Hematopoietic multipotent progenitor cell treated with erythropoietin and hydrocortisone succinate and interleukin-3 and kit ligand, for 15 days (in vitro differentiated cells): Measurements from ENCODE around the gene IL1RAP.
A peak's percentile ranks its signal among the peaks of the same experiment; 100 is the strongest.

Experiments
- DNase-seq: peaks from one replicate; pipeline ENCODE4 v3.0.0-alpha.2; 2015; ENCODE audit warnings: low spot score

Gene IL1RAP

DNA sequence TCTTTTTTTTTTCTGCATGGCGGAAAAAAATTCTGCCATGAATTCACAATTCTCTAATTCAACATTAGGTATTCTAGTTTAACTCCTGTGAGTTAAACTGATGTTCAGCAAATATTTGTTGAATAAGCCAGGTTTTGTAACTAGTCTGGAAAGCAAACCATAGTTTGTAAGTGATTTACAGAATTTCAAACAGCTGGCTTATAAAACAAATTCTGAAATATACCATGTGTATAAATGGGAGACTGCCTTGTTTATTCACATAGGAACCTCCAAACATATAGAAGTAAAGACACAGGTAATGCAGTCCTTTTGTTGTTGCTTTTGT, 101.1 kb downstream of the IL1RAP start:
- DNase-seq, result no peak

DNA sequence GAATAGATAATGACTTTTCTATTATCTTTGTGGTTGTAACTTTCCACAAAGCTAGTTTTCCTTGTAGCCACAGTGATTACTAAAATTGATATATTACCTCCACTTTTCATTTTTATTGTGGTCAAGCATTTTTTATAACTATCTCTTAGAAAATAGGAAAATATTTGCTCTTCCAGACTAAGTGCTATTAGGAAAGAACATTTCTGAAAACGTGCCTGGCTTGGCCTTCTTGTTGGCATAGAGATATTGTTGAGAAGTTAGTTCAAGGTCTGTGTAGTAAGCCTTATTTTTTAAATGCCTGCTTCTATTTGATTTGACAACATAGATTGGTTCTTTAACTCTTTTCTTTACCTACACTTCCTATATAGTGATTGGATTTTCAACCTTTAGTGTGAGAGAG, 101.7 kb downstream of the IL1RAP start:
- DNase-seq, result no peak

DNA sequence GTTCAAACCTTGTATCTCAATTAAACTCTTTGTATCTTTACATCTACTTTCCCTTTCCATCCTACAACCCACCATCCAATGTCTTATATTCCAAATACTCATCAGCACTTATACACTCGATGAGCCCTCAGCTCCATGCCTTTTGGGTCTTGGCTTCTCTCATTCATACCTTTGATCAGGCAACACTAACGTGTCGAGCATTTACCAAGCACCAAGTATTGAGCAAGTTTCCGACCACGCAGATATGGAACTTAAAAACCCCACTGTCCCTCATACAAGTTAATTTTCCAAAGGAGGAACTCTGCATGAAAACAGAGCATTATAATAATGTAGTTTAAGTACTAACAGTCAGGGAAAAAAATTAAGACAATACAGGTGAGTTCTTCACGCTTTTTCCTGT, 102.8 kb downstream of the IL1RAP start:
- no peak for DNase-seq

DNA sequence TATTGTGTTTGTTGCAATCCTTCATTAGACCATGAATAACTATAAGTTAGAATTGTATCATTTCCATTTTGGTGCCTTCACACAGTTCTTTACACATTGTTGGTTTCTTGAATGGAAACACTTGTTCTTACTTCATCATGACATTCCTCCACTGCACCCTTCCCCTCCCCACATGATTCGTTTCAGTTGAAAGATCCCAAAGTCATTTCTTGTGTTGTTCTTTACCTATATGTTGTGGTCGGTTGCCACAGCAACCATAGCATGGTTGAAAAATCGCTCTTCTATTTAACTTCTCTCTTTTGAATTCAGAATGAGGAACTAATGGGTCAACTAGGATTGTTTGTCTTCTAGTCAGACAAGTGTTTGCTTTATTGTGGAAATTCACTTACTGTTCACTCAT, 103.3 kb downstream of the IL1RAP start:
- DNase-seq, result no peak

DNA sequence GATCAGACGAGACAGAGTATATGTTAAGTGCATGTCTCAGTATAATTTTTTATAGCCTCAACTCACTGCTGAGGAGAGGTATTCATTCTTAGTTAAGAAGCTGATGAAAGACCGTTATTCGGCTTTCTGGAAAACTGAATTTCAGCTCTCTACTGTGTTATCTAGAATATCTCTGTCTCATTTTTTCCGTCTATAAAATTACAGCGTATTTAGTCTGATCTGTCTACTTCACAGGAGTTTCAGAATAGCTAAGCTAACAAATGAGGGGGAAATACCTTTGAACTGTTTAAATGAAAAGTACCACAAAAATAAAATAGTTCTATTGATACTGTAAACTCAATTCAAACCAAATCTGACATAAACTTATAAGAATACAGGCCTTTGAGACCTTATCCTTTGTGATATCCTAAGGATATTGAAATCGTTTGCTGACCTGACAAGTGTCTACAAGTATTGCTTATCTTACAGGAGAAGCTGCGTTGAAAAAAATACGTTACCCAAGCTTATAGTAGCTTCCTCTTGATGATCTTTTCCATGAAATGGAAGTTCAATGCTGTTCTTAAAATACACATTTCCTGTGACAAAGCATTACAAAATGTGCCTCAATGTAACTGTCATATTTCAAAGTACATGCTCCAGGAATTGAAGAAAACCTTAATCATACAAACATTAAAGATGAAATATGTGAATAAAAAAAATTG, 104.6 kb downstream of the IL1RAP start:
- peak; percentile 2 for DNase-seq

DNA sequence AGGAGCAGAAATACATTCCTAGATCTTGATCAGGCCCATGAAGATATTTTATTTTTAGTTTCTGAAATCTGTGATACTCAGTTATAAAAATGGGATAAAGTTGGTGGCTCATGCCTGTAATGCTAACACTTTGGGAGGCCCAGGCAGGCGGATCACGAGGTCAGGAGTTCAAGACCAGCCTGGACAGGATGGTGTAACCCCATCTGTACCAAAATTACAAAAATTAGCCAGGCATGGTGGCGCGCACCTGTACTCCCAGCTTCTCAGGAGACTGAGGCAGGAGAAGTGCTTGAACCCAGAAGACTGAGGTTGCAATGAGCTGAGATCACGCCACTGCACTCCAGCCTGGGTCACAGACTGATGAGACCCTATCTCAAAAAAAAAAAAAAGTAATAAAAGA, 105.5 kb downstream of the IL1RAP start:
- DNase-seq, result no peak

DNA sequence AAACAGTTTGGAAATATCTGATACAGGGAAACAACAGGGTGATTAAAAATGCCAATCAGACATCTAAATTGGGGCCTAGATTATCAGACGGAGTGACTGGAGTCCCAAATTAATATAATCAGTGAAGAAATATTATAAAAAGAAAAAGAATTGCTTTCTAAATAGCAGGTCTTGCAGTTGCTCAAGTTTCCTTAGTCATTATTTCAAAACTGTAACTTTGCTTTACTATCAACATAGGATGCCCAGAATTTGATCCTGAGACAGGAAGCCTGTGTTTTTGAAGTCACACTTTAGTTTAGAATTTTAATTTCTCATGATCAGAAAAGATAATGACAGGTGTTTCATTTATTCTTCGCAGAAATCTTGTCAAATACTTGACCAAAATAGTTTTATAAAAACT, 105.9 kb downstream of the IL1RAP start:
- DNase-seq, result no peak

DNA sequence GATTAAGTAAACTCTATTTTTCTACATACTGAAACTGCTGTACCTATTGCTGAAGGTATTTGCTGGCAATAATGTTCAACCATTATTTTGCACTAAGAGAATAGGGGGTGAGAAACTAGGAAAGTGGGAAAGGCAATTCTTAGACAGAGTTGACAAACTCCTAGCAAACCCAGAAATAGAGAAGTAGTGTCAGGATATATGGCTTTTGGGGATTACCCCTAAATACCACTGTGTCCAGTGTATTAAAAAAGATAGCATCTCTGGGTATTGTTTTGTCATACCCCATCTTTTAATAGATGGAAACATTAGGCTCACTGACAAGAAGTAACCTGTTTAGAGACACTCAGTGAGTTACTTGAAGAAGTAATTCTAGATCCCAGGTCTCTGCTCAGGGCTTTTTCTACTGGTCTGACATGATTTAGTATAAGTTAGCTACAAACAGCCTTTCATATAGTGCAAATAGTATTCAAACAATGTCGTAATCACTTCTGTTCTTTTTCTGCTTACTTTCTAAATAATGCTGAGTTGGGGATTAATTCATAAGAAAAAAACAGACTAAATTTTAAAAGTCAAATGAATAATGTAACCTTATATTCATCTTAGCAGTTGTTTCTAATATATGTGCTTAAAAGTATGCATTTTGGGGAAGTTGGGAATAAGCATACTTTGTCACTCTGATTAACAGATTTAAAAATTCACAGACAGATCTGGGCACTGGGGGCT, 107.2 kb downstream of the IL1RAP start:
- no peak for DNase-seq

DNA sequence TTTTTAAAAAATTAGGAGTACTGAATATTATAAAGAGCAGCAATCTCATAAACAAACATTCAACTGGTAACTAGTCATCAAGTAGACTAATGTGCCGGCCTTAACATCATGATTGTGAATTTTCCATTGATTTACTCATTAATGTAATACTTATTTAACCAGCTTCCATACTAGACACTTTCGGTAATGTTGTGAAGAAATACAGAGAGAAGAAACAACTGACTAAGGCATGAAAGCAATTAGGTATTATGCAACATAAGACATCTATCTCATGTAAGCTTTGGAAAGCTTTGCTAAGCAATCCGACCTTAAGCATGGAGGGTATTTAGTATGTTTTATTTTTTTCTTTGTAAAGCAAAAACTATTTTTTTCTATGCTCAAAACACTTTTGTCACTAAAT, 108.0 kb downstream of the IL1RAP start:
- no peak for DNase-seq

DNA sequence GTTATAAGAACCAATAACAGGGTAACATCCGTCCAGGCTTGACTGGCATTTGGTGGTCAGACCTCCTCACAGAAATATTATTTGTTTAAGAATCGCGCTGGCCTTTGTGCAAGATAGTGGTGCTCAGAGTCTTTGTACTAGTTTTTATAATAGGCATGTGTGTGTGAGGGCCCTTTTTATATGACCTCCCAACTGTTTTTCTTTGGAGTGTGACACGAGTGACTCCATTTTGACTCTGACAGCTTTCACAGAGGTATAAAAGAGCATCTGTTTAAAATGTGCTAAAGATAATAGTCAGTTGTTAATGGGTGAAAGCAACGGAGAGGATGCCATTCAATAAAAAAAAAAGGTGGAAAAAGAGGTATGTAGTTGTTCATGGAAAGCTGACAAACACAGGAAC, 110.4 kb downstream of the IL1RAP start:
- DNase-seq, result no peak

DNA sequence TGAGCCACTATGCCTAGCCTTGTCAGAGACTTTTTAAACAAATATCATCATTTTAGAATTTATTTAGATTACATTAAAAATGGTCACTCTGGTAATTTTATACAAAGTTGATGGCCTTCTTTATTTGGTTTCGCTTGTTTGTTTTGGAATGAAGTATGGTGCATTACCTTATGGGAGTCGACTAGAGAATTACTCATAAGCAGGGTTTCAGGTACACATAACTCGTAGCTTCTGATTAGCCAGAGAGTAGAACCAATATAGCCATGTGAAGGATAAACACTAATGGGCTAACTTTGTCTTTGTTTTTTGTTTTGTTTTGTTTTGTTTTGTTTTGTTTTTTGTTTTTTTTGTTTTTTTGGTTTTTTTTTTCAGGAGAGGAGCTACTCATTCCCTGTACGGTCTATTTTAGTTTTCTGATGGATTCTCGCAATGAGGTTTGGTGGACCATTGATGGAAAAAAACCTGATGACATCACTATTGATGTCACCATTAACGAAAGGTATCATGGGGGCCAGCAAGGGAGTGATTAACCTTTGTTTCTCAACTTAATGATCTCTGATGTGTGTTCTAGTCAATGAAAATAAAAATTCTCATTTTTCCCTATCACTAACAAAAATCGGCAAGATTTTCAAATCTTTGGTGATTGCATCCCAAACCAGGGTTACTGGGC, 113.2 kb downstream of the IL1RAP start:
- DNase-seq, result no peak

DNA sequence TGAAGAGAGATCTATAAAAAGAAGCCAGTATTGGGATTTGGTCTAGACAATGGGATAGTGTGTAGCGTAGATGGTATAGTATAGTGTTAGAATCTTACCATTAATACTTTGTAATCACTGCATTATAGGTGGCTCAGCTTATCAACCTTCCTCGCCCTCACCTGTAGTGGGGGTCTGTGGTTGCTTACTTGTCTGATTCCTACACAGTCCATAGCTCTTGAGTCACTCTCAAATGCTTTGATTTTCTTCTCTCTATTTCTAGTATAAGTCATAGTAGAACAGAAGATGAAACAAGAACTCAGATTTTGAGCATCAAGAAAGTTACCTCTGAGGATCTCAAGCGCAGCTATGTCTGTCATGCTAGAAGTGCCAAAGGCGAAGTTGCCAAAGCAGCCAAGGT, 115.2 kb downstream of the IL1RAP start:
- DNase-seq, result no peak

DNA sequence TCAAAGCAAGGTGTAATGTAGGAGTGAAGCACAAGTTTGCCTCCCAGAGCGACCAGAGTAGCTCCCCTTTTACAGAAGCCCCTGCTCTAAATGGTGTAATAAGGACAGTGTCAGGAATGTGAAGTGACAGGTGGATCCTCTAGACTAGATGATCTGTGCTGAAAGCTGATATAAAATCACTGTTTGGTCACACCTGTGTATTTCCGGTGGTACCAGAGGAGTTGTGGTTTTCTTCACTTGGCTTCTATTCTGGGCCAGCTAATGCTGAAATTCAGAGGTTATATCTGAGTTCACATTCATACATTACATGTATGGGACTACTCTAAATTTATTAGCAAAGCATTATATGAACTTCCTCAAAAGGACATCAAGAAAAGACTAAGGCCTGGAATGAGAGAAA, 117.4 kb downstream of the IL1RAP start:
- DNase-seq, result no peak

DNA sequence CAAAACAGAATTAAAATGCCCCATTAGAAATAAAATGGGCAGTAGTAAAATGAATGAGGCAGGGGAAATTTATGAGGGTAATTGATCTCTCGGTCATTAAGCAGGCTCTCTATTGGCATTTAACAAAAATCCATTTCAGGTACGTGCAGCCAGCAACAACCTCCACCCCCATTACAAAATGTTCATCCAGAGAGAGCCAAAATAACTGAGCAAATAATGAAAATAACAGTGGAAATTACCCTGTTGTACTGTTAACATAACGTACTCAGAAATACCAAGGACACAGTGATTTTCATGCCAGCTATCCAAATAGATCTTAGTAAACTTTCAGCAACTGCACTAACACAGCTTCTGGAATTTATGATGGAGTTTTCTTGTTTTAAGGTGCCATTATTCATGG, 127.7 kb downstream of the IL1RAP start:
- DNase-seq, result no peak

DNA sequence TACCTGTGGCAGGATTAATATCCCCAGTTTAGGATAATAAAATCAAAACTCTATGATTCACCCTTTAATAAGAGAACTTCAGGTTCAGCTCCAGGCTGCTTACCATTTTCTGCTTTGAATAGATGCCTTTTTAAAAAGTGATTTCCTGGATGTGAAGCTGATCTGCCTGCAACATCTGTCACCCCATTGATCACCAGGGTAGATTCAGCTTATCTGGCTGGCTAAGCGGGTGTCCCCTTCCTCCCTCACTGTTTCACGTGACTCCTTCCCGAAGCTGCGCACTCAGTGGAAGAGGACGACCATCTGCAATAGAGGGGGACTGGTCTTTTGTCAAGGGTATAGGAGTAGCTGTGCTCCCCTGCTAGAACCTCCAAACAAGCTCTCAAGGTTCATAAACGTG, 128.1 kb downstream of the IL1RAP start:
- no peak for DNase-seq

DNA sequence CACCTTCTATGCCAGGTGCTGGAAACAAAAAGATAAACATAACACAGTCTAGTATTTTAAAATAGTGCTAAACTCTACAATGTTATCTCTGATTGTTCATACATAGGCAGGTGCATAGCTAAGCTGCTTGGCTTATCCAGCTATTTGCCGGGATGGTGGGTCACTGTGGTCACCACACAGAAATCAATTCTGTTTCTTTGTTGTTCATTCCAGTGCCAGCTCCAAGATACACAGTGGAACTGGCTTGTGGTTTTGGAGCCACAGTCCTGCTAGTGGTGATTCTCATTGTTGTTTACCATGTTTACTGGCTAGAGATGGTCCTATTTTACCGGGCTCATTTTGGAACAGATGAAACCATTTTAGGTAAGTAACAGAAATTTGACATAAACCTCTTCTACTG, 130.2 kb downstream of the IL1RAP start:
- no peak for DNase-seq

DNA sequence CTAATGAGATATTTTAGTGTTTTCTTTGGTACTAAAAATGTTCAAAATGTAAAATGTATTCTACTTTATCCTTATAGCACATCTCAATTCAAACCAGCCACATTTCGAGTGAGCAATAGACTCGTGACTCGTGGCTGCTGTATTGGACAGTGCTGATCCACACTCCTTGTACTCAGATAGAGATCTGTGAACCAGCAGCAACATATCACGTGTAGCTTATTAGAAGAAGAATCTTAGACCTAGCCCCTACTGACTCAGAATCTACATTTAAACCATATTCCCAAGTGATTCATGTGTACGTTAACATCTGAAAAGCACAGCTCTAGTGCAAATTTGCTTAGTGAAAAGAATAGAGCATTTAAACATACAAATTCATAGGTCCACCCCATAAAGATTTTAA, 130.9 kb downstream of the IL1RAP start:
- DNase-seq, result no peak

DNA sequence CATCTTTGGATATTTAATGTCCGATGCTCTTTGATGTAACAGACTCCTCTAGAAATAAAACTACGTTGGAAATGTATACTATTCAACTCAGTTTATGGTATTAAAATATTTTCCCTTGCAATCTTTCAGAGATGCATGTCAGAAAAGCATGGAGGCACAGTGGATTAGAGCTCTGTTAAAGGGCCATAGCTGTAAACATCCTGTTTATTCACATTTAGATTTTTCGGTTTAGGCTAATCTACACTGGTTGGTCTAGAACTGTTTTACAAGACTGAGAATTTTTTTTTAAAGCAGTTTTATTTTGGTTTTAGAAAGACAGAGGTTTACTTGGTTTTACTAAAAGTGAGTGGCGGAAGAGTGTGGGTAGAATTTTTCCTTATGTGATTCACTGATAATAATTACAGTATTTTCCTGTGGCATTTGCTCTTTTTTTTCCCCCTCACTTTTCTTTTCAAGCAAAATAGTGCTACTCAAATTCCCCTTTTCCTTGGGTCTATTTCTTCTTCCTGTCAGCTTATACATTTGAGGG, 132.1 kb downstream of the IL1RAP start:
- no peak for DNase-seq

DNA sequence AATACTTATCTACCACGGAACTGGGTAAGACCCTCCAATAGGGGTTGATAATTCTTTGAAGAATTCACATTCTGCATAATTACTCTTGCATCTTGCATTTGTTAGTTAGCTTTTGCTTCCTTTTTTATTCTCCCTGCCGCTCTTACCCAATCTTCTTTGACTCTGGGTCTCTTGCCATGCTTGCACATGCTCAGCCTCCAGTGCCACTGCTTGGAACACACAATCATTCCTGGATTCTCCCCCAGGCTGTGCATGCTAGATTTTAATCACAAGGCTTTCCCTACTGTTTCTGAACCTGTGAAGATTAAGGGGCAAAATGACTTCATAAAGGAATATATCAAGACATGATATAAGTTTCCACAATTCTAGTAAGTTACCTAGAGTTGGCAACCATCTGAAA, 133.1 kb downstream of the IL1RAP start:
- DNase-seq, result no peak

DNA sequence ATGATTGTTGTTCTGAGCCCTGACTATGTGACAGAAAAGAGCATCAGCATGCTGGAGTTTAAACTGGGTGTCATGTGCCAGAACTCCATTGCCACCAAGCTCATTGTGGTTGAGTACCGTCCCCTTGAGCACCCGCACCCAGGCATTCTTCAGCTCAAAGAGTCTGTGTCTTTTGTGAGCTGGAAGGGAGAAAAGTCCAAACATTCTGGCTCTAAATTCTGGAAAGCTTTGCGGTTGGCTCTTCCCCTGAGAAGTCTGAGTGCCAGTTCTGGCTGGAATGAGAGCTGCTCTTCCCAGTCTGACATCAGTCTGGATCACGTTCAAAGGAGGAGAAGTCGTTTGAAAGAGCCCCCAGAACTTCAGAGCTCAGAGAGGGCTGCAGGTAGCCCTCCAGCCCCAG, 142.0 kb downstream of the IL1RAP start:
- DNase-seq, result no peak

DNA sequence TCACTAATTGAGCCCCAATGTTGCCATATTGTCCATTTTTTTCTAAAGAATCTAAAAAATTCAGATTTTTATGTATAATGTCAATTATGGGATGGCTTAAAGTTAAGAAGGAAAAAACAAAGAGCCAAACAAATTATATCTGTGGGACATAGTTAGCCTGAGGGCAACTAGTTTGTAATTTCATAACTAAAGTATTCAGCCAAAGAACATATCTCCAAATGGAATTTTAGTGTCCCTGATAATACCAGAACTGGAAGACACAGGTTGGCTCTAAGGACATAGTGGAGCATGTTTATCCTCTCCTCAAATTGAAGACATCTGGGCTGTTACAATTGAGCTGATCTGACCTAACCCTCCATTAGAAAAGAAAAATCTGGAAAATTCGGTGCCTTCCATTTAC, 144.2 kb downstream of the IL1RAP start:
- no peak for DNase-seq

DNA sequence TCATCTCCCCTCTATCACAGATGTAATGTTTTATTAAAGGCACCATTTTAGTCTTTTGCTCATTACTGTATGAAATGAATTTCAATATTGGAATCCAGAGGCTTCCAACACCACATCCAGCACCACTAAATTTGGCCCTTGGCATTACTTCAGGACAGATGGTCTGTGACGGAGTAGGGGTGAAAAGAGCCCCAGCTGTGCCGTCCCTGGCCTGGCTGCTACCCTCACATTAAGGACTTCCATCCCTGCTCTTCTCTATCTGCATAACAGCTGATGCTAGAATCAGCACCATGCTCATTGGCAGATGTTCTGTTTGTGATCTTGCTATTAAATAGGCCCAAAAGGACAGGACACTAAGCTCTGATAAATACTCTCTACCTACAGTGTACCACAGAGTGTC, 152.9 kb downstream of the IL1RAP start:
- no peak for DNase-seq

DNA sequence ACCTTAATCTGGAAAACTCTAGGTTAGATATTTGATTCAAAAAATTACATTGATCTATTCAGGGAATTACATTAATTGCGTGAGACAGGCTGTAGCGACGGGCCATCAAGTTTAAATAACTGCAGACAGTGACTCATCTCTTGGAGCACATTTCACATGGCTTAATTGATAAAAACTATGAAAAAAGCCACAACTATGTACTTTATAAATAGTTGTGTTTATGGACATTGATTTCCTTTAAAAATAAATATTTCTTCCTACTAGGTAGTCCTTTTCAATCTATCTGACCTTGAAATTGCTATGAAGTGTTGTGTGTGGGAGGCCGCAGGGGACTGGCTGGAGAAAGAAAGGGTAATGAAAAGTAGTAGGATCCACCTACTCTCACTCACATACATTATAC, 157.8 kb downstream of the IL1RAP start:
- DNase-seq, result no peak
